AG10803 (cell line): Measurements from ENCODE around the gene CDH23.

Experiments
- DNase-seq: peaks from one replicate; pipeline ENCODE4 v3.0.0; 2010; ENCODE audit warnings: low read depth
- H3K4me3 ChIP-seq: 2 replicates; pipeline ENCODE4 v1.5.1; 2011; ENCODE audit warnings: mild to moderate bottlenecking, low read length, control low read depth
- TF ChIP-seq, protein P1 (sequence below): conservative IDR thresholded peaks from 2 replicates; pipeline ENCODE4 v1.5.1; 2011; ENCODE audit warnings: mild to moderate bottlenecking, low read length, control low read depth, inconsistent platforms

The CDH23 gene

DNA sequence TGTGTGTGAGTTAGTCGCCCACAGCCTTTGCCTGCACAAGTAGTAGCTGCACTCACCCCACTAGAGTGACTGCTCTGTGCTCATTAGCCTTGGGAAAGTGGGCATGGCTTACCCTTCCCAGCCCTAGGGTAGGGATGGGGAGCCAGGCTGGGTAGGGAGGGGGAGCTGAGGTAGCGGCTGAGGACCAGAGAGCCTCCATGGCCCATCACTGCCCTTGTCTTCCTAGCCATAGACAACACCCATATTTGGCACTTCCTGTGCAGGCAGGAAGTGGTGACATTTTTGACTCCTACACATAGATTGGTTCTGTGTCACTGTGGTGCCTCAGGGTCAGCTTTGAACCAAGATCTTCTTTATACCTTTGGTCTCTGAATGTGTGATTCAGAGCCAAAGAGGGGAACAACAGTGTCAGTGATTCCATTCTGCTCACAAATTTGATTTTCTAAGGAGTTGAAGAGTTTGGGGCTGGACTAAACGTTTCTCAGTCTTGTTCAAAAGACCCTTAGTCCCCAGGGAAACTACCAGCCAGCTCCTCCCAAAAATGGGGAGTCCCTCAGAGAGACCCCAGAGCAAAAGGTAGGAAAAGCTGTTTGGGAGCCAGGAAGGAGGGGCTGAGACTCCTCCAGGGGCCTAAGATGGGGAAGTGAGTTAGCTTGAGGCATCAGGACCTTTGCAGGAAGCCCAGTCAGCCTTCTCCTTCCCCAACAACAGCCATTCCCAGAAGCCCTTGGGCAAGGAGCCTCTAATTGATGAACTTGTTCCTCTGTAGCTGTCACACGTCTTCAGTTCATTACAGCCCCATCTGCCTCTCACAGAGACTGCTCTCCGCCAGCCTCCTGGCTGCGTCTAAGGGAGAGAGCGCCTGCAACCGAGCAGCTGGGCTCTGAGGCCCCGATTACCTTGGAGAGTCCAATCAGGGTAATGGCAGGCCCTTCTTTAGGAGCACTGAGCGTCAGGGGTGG is 135.0 kb downstream of the CDH23 start:
- TF ChIP-seq, protein P1, sequence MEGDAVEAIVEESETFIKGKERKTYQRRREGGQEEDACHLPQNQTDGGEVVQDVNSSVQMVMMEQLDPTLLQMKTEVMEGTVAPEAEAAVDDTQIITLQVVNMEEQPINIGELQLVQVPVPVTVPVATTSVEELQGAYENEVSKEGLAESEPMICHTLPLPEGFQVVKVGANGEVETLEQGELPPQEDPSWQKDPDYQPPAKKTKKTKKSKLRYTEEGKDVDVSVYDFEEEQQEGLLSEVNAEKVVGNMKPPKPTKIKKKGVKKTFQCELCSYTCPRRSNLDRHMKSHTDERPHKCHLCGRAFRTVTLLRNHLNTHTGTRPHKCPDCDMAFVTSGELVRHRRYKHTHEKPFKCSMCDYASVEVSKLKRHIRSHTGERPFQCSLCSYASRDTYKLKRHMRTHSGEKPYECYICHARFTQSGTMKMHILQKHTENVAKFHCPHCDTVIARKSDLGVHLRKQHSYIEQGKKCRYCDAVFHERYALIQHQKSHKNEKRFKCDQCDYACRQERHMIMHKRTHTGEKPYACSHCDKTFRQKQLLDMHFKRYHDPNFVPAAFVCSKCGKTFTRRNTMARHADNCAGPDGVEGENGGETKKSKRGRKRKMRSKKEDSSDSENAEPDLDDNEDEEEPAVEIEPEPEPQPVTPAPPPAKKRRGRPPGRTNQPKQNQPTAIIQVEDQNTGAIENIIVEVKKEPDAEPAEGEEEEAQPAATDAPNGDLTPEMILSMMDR = no peak
- DNase-seq = no peak
- H3K4me3 ChIP-seq = no peak overlapping the region

DNA sequence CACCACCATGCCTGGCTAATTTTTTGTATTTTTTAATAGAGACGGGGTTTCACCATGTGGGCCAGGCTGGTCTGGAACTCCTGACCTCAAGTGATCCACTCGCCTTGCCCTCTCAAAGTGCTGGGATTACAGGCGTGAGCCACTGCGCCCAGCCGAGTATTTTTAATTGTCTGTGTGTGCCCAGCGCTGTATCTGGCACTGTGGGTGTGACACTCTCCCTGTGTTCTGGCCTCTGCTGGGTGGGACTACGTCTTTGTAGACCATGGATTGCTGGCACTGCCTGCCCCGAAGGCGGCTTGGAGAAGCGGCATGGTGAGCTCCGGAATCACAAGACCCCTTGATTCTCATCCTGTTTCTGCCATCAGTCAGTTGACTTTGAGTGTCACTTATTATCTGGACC is 136.2 kb downstream of the CDH23 start:
- no peak overlapping the region for H3K4me3 ChIP-seq
- DNase-seq = no peak
- TF ChIP-seq, protein P1 = no peak

DNA sequence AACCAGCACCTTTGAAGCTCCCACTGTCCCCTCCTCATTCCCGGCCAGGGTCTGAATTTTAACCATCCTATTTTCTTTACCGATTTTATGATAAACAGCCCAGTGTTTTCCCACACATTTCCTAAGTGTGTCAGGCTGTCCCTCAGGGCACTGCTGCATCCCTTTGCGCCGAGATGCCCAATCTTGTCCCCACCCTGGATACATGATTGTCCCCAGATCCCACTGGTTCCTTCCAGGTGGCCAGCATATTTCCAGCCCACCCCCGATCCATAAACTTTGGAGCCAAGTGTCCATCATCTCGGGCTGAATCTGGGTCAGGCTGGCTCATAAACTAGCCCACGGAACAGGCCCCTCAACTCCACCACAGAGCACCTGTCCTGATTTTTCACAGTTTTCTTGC is 137.2 kb downstream of the CDH23 start:
- no peak for DNase-seq
- TF ChIP-seq, protein P1 = no peak
- H3K4me3 ChIP-seq = no peak overlapping the region

DNA sequence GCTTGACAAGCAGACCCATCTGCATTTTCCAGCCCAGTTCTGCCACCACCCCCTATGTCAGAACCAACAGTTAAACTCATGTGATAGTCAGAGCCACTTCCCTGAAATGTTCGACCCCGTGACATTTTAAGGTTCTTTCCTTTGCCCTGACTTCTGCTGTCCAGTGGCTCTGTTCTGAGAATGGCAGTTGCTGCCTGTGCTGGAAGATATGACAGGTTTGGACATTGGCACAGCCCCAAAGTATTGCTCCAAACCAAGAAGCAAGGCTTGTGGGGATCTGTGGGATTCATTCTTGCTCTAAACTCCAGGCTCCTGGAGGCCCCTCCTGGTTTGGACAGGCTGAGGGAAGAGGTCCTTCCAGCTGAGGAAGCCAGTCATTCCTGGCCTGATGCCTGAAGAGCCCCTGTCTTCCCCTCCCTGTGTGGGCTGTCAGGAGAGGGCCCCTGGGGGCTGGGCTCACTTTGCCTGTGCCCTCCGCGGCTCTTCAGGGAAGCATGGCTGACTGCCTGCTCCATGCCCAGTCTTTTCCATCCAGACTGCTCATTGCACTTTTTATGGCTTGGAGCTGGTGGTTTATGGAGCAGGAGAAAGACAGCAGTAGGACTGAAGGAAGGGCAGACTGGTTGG is 138.0 kb downstream of the CDH23 start:
- TF ChIP-seq, protein P1 = no peak
- DNase-seq = no peak
- H3K4me3 ChIP-seq = no peak overlapping the region

DNA sequence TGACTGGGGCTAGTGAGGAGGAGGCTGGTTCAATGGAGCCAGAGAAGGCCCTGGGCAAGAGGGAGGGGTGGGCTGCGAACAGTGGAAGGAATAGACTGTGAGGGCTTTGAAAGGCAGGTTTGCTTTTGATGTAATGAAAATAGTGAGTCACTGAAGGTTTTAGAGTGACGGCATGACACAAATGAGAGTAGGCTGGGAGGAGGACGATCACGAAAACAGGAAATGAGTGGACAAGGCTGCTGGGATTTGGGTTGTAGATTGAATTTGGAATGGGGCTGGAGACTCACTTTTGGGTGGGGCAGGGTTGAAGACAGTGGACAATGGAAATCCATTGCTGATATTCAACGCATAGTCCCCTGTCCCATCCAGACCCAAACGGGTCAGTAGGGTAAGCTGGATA is 139.6 kb downstream of the CDH23 start:
- DNase-seq = no peak
- TF ChIP-seq, protein P1 = no peak

DNA sequence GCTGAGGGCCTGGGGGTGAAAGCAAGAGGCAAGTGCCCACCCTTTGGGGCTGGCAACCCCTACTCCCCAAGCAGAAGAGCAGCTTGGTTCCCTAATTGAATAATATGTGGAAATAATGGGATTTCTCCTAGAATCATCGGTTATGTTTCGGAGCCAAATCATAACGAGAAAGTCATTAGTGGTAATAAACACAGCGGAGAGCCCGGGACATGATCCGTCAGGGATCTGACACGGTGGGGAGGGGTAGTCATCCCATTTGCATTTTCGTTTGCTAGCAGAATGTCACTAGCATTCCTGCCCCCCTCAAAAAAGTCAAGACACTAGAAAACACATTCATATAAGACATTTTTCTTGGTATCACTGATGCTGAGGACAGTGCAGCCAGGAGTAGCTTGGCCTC is 140.4 kb downstream of the CDH23 start:
- TF ChIP-seq, protein P1 = no peak
- DNase-seq = no peak
- H3K4me3 ChIP-seq = no peak overlapping the region

More for the DNA sequence above, 139.6 kb downstream of the CDH23 start:
- H3K4me3 ChIP-seq = no peak overlapping the region
